ENCODE results near the gene HBG1.

- no peak for TF ChIP-seq EZH2 (optimal IDR thresholded peaks at IDR 0.05; ENCODE audit: low read depth, low read length)
- TF ChIP-seq, protein P1, sequence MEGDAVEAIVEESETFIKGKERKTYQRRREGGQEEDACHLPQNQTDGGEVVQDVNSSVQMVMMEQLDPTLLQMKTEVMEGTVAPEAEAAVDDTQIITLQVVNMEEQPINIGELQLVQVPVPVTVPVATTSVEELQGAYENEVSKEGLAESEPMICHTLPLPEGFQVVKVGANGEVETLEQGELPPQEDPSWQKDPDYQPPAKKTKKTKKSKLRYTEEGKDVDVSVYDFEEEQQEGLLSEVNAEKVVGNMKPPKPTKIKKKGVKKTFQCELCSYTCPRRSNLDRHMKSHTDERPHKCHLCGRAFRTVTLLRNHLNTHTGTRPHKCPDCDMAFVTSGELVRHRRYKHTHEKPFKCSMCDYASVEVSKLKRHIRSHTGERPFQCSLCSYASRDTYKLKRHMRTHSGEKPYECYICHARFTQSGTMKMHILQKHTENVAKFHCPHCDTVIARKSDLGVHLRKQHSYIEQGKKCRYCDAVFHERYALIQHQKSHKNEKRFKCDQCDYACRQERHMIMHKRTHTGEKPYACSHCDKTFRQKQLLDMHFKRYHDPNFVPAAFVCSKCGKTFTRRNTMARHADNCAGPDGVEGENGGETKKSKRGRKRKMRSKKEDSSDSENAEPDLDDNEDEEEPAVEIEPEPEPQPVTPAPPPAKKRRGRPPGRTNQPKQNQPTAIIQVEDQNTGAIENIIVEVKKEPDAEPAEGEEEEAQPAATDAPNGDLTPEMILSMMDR (IDR thresholded peaks at IDR 0.05; ENCODE audit: low read length) = no peak
- no peak for TF ChIP-seq EZH2phosphoT487 (IDR thresholded peaks at IDR 0.05; ENCODE audit: low read length)
Observed at GRCh38 chr11:5247472-5248192, 2.0 kb downstream of the HBG1 start.
